ENCODE data around the gene MARCHF9.

Gene MARCHF9

DNA sequence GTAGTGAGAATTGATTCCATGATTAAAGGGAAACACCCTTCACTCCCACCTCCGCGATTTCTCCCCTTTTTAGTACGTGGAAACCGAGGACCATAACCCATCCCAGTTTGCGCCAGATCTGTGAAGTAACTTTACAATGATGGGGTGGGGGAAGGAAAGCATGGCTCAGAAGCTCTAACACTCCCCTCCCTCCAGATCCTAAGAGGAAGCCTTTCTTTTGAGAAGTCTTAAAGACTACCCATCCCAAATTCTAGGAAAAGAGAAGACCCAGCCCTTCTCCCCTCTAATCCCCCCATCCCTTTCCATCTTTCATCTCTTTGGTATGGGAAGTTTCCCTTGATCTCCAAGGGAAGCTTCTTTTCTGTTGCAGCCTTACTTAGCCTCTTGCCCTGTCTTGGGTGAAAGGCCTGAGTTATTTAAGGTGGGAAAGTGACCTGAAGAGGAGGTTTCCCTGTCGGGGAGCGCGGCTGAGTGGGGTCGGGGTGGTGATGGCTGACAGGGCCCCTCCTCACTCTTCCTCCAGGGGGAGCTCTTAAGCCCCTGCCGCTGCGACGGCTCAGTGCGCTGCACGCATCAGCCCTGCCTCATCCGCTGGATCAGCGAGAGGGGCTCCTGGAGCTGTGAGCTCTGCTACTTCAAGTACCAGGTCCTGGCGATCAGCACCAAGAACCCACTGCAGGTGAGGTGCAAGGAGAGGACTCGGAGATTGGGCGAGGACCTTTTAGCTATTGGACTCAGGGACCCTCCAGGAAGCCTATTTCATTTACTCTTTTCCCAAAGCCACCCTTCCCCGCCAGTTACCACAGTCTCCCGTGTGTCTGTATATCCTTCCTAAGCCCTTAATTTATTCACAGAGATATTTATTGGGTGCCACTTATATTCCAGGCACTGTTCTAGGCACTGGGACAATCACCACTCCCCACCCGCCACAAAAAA, 1.8 kb downstream of the MARCHF9 start:
- DNase-seq, result no peak

GRCh38 chr12:57757771-57758170, 2.9 kb downstream of the MARCHF9 start:
- DNase-seq, result no peak

GRCh38 chr12:57758552-57759359, 3.9 kb downstream of the MARCHF9 start:
- DNase-seq, result no peak

GRCh38 chr12:57759360-57759980, 4.6 kb downstream of the MARCHF9 start:
- DNase-seq, result no peak

DNA sequence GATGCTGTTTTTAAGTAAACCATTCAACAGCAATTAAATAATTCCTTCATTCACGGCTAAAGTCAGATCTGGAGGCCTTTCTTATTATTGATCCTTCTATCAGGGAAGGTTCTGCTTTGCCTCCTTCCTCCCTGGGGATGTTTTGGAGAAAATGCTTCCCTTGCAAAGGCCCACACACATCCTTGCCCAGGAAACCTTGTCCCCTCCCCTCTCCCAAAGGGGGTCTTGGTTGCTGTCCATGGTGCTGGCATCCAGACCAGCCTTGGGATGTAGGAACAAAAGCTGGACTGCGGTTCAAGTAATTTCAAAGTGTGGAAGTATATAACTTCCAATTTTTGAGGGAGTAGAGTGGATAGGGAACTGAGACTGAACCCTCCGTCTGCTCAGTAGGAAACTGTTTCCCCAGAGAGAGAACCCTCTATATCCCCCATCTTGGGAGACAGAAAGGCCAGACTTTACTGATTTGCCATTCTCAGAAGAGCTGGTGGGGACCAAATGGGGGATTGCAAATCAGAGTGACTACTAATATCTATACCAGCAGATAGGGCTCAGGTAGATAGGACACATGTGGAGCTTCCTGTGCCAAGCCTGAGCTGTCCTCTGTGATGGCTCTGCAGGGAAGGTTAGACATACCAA, 5.6 kb downstream of the MARCHF9 start:
- DNase-seq, result no peak

GRCh38 chr12:57761391-57761998, 6.6 kb downstream of the MARCHF9 start:
- DNase-seq, result no peak

GRCh38 chr12:57762463-57762862, 7.6 kb downstream of the MARCHF9 start:
- no peak for DNase-seq

- no peak for DNase-seq
Observed at GRCh38 chr12:57763881-57764661, 9.2 kb downstream of the MARCHF9 start.

DNA sequence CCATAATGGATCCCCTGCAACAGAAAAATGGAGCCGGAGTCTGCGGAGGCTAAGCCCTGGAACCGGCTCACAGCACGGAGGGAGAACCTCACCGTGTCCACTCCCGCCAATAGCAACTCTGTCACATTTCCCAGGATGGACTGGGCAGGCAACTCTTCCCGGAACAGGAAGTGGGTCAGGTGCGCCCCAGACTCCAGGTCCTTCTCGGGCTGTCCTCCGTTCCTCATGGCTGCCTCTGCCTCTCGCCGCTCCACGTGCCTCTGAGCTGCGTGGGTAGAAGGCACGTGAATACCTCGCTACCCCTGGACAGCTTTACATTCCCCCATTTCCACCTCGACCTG, 9.7 kb downstream of the MARCHF9 start:
- no peak for DNase-seq

DNA sequence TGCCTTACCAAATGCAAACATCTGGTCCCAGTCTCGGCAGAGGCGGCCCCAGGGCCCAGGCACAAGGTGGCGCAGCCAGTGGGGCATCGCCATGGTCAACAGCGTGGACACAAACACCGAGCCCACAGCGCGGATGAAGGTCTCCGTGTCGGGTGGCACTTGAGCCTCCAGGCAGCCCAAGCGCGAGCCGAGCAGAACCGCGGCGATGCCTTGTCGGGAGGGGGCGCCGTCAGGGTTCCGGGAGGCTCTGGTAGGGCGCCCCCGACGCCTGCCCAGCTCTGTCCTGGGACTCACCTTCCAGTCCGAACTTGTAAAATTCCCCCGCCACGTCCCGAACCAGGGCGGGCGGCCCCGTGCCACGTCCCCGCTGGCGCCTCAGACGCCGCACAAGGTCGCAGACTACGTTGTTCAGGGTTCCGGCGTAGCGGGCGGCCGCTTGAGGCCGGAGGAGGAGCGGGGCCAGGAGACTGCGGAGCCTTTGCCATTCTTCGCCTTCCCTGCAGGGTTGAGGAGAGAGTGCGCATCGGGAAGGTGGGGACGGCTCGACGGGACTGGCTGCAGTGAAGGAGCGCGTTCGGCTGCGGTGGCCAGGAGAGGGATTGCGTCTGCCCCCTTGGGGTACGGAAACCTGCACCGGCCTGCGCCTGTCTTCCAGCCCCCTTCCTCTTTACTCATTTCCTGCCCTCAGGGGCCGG, 10.2 kb downstream of the MARCHF9 start:
- peak; percentile 25 for DNase-seq

GRCh38 chr12:57765698-57766463, 11.0 kb downstream of the MARCHF9 start:
- DNase-seq, result no peak

GRCh38 chr12:57766464-57767304, 11.8 kb downstream of the MARCHF9 start, which contains the start of gene CYP27B1:
CYP27B1 (minus strand) TSS chr12:57767078; CDS start chr12:57767041, 37 bp downstream.
- DNase-seq, result no peak

GRCh38 chr12:57767305-57767698, 12.4 kb downstream of the MARCHF9 start:
- no peak for DNase-seq

DNA sequence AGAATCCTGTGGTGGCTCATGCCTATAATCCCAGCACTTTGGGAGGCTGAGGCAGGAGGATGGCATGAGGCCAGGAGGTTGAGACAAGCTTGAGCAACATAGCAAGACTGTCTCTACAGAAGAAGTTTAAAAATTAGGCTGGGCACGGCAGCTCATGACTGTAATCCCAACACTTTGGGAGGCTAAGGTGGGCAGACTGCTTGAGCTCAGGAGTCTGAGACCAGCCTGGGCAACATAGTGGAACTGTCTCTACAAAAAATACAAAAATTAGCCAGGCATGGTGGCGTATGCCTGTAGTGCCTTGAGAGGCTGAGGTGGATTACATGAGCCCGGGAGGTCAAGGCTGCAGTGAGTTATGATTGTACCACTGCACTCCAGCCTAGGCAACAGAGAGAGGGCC, 13.0 kb downstream of the MARCHF9 start:
- no peak for DNase-seq

DNA sequence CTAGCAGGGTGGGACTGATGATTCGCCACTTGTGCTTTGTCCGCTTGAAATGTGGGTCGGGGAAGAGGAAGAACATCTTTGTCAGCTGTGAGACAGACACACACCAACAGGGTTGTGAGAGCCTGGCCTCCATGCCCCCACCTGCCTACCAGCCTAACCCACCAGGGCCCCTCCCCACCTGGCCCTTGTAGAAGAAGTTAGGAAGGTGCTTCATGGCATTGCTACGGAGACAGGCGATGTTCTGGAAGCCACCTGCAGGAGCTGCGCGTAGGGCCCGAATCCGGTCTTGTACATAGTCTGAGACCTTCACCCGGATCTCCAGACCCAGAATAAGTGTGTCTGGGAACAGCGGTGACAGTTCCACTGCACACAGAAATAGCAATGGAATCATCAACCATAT, 14.7 kb downstream of the MARCHF9 start:
- DNase-seq, result no peak

DNA sequence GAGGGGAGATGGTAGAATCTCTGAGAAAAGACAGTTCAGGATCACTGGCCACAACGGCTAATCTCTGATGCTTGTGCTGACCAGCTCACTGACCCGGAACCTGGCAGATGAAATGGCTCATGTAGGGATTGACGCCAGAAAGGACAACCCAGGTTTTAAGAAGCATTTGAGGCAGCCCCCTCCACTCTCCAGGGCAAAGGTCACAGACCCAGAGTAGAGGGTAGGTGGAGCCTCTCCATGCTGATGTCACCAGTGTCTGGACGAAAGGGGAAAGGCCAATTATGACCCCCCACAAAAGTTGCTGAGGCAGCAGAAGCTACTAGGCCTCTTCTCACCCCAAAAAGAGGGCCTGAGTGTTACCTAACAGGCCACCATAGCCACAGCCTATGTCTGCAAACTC, 15.8 kb downstream of the MARCHF9 start:
- DNase-seq, result no peak

DNA sequence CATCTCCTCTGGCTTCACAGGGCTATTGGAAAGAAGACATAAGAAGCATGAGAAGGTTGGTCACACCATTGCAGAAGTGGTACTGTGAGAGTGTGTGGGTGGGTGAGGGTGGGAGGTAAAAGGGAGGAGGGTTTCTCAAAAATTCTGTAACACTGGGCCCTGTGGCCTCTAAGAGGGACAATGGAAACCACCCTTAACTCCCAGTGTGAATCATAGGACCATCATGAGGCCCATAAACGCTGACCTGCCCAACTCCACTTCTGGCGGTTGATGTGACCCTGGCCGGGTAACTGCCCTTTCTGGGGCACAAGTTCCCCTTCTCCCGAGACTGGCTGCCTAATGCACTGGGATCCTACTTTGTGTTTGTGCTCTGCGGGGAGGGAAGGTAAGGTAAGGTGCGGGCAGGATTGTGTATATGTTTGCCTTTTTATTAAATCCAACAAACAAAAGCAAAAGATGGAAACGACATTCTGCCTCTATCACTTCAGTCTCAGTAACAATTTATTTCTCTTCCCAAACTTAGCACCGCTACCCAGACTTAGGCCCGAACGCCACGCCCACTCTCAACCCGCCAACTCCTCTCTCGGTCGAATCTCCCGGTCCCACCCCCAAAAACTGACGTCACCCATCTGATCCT, 16.5 kb downstream of the MARCHF9 start:
- DNase-seq, result peak; percentile 92

- peak; percentile 97 for DNase-seq
Observed at GRCh38 chr12:57771873-57772428, 17.0 kb downstream of the MARCHF9 start, which contains the start of gene METTL1. METTL1 (minus strand) TSS chr12:57772105; CDS start chr12:57772083, 22 bp downstream.

Measured in fibroblast of skin of right quadriceps (primary cell).